ENCODE data around the gene WDFY3.
"Not testable (repeated sequence)": the region's sequence is repeated elsewhere in the genome, so short reads cannot be mapped to it uniquely, and the experiment has no call there.

Gene WDFY3

GRCh38 chr4:84870398-84871163 is 95.9 kb downstream of the WDFY3 start:
- intact Hi-C loops (cut with DNase I): no loop called here
- no peak for DNase-seq

DNA sequence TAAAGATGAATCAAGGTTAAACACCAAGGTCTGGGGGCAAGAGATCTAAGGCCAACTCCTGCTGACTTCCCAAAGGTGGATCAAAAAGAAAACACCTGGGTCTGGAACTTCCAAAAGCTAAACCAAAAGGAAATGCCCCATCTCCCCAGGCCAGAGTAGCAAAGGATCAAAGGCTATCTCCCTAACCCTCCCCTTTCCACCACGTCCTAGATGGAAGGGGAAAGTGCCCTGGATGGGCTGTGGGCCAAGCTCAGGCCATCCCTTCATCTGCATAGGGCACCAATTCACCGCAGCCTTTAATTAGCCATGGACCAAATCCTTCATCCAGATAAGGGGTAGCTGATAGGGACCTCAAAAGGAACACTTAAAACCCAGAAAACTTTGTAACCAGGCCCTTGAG is 100.2 kb downstream of the WDFY3 start:
- intact Hi-C loops (cut with DNase I): no loop called here
- no peak for DNase-seq

- intact Hi-C loops (cut with DNase I): no loop called here
- no peak for DNase-seq
Observed at GRCh38 chr4:84865600-84865999, 100.9 kb downstream of the WDFY3 start.

- intact Hi-C loops (cut with DNase I): no loop called here
- DNase-seq: no peak
Observed at GRCh38 chr4:84862064-84862463, 104.4 kb downstream of the WDFY3 start.

DNA sequence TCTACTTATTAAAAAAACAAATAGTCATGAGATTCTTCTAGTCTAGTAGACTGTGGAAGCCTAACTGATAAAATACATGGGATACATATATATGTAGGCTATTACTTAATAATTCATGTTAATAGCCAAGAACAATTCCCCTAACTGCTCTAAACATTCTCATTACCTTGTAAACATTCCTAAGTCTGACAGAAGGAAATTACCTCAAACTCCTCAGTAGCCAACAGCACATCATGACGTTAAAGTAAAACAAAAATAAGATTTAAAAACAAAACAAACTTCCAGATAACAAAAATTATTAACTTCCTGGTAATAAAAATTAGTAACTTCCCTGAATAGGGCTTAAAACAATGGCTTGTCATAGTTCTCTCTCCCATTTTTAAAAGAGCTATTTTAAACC is 109.2 kb downstream of the WDFY3 start:
- intact Hi-C loops (cut with DNase I): loop anchor here (5.0 kb wide), 1 partner anchor 110 kb away; the partner anchor contains the start of gene WDFY3
- DNase-seq: no peak

GRCh38 chr4:84856468-84857049 is 109.9 kb downstream of the WDFY3 start:
- intact Hi-C loops (cut with DNase I): loop anchor here (5.0 kb wide), 1 partner anchor 111 kb away; the partner anchor contains the start of gene WDFY3

DNA sequence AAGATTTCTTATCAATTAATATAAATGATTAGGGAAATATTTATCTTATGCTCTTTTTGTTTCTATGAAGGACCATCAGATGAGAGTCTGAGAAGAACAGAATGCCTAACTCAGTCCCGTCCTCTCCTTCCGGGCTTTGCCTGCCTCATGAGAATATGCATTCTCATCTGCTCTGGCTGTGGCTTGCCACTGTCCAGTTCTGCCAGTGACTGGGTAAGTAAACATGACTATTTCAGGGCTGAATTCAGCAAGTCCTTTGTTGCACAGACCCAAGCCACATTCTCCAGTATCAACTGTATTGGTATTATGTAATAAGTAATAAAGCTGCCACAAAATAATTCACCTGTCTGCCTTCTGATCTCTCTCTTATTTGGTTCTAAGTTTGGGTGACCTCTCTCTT is 110.7 kb downstream of the WDFY3 start:
- intact Hi-C loops (cut with DNase I): loop anchor here (5.0 kb wide), 1 partner anchor 112 kb away; the partner anchor contains the start of gene WDFY3
- peak in 8 of 10 donors; percentile 18 to 93 (median 45) for DNase-seq

More at GRCh38 chr4:84856468-84857049, 109.9 kb downstream of the WDFY3 start:
- DNase-seq: no peak

GRCh38 chr4:84852081-84852480 is 114.4 kb downstream of the WDFY3 start:
- intact Hi-C loops (cut with DNase I): no loop called here
- DNase-seq: peak in 1 of 10 donors; percentile 27

GRCh38 chr4:84849051-84849640 is 117.3 kb downstream of the WDFY3 start:
- intact Hi-C loops (cut with DNase I): no loop called here
- no peak for DNase-seq

DNA sequence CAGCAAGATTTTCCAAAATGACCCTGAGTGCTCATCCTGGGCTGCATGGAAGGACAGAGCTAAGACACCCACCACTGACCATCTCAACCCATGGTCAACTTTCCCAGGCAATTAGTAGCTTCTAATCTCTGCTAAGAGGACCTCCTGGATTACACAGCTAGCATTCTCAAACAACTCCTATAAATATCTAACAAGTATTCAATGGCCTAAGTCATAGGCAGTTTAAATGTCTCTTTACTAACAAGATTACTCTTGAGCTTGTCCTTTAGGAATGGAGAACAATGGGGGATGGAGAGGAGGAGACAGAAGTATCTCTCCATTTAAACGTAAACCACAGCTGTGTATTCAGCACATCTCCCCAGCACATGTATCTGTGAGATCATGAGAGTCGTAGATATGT is 118.1 kb downstream of the WDFY3 start:
- intact Hi-C loops (cut with DNase I): no loop called here
- no peak for DNase-seq

- intact Hi-C loops (cut with DNase I): no loop called here
- no peak for DNase-seq
Observed at GRCh38 chr4:84847978-84848377, 118.5 kb downstream of the WDFY3 start.

DNA sequence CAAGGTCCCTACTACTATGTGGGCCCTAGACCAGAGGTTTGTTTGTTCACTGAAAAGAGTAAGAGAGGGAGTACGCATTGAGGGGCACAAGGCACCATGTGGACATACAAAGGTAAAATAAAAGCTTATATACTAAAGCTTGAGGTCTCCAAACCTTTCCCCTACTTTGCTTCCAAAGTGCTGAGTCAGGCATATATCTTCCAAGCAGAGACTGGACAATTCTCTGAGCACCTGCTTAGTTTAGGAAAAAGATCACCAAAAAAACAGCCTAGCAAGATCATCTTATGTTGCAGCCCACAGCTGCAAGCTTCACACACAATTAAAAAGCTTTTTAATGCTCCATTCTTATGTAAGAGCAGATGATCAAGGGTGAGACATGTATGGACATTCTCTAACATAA is 119.5 kb downstream of the WDFY3 start:
- no peak for DNase-seq

DNA sequence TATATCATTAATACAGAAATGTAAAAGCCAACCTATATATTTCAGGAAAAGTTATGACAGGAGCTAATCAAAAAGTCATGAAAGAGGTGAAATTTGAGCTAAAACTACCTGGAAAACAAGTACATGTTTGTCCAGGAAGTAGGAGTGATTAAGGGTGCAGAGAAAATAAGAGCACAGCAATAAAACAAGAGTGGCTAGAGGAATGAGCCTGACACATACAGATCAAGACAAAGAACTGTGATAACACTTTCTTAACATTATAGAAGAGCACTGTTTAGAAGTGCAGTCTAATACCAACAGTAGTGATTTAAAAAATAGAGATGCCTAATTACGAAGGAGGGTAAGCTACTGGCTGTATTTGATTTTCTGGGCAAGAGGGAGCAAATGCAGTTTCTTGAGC is 125.1 kb downstream of the WDFY3 start:
- no peak for DNase-seq
- intact Hi-C loops (cut with DNase I): no loop called here

More for the DNA sequence above, 119.5 kb downstream of the WDFY3 start:
- intact Hi-C loops (cut with DNase I): no loop called here

- no peak for DNase-seq
- intact Hi-C loops (cut with DNase I): no loop called here
Observed at GRCh38 chr4:84837751-84838150, 128.7 kb downstream of the WDFY3 start.

GRCh38 chr4:84829633-84830032 is 136.9 kb downstream of the WDFY3 start:
- DNase-seq; intact Hi-C loops (cut with DNase I): not testable (repeated sequence)

DNA sequence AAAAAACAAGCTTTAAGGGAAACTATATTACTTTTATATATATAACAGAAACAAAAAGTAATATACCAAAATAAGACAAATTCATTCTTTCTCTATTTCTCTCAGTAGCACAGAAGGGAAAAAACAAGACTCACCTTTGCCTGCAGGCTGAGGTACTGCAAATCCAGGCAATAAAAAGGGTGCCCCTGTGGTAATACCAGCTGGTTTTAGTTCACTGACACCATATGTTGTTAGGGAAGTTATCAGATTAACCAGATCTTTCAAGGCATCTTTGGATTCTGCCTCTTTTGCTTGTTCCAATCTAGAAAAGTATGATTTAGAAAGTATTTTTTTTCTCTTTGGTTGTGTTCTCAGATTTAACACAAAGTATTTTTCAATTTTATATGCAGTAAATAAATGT is 139.8 kb downstream of the WDFY3 start:
- no peak for DNase-seq
- intact Hi-C loops (cut with DNase I): no loop called here

DNA sequence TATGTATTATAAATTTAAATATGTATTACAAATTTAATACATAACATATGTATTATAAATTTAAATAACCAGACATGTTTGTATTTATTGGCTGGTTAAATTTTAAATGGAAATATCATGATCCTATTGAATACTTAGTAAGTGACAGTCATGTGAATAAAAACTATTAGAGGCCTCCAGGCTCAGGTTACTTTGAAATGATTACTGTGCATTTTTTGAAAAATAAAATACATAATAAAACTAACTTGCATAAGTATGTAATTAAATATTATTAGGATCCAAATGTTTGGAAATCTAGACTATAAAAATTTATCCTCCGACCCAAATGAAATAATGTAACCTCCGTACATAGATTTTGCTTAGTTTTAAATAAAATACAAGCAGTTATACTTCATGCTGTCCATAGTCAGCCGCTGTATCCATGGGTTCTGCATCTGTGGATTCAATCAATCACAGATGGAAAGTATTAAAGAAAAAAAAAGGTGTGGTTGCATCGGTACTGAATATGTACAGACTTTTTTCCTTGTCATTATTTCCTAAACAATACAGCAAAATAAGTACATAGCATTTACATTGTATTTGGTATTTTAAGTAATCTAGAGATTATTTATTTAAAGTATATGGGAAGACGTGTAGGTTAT is 140.7 kb downstream of the WDFY3 start:
- DNase-seq: no peak
- intact Hi-C loops (cut with DNase I): no loop called here

DNA sequence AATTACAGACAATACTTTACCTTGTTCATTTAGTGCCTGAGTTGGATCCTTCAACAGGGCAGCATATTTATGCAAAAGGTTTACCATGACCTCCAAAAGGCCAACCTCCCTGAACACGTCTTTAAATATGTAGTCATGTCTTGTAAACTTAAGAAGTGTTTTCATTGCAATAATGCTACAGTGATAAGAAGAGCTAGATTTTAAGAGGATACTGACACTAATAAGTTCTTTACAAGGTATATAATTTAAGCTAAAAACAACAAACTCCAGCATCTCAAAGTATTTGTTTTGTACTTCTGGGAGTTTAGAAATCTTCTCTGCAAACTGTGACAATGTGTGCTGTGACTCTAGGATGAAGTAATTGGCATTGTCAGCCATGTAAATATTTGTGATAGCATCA is 145.4 kb downstream of the WDFY3 start:
- DNase-seq: no peak
- intact Hi-C loops (cut with DNase I): no loop called here

GRCh38 chr4:84814094-84814750 is 152.3 kb downstream of the WDFY3 start:
- DNase-seq: peak in 3 of 10 donors; percentile 5 to 20 (median 17)
- intact Hi-C loops (cut with DNase I): no loop called here

DNA sequence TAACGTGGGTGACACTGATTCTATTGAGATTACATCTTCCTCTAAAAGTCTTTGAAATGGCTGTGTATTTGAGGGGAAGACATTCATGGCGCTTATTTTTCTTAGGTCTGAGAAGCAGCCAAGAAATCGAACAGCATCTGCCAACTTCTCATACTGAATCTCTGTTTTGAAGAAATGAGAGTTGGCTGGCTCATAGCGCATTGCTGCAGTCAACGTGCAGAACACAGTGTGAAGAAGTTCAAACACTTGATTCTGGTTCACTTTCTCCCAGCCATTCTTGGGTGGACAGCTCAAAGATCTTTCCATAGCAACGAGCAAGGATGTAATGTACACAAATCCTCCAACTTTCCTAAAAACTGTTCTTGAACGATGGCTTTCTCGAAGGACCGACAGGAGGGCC is 156.5 kb downstream of the WDFY3 start:
- intact Hi-C loops (cut with DNase I): no loop called here
- peak in 2 of 10 donors; percentile 42 to 72 for DNase-seq

DNA sequence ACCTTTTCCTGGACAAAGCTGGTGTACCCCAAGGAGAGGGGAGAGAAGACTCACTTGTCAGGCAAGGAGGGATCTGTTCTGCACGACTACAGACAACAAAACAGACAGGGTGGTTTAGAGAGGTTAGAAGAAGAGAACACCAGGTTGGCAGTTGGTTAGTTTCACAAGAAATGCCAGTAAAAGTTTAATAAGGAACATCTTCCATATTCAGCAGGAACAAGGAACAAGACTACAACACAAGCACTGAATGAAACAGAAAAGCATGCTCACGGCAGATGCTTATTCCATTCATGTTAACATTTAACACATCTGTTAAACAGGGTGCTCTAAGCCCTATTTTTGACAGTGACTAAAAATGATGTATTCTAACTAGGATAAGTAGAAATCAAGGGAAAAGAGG is 158.2 kb downstream of the WDFY3 start:
- DNase-seq: no peak
- intact Hi-C loops (cut with DNase I): no loop called here

Data from posterior cingulate gyrus (tissue), 11 donors.